ENCODE results near the gene MFSD6L. TPM values are rescaled to one million over a fixed set of nuclear protein-coding genes. Genes with fewer than 3 reads are reported as not detected.

Gene MFSD6L
- total RNA-seq, 1 donor from 2014 or later: 0.11 TPM

DNA sequence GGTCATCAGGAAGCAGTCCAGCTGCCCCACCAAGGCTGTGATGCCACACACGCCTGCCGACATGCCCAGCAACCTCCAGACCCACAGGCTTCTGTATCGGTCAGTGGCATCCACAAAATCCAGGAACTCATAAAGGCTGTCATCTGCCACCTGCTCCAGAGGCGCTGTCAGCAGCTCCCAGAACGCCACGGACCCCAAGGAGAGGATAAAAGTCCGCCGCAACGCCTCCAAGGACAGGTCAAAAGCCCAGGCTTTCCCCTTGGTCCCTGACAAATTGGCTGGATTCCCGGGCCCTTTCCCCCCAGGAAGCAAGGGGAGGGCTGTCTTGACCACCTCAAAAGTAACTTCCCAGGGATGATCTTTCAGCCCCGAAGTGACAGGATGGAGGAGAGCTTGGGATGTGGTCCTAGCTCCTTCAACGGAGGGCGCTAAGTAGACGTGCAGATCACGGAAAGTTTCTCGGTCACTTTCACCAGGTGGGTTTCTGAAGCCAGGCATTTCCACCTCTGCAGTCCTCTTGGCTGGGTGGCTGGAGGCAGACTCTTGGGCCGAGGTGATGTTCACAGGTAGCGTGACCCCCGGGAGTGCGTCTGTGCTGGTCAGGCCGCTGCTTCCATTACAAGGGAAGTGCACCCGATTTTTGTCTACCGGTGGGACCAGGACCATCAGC is 854 bp downstream of the MFSD6L start:
- intact Hi-C loops (cut with DNase I): no loop called here
- ATAC-seq (no peak), DNase-seq (ENCODE audit: missing footprints) (no peak)

DNA sequence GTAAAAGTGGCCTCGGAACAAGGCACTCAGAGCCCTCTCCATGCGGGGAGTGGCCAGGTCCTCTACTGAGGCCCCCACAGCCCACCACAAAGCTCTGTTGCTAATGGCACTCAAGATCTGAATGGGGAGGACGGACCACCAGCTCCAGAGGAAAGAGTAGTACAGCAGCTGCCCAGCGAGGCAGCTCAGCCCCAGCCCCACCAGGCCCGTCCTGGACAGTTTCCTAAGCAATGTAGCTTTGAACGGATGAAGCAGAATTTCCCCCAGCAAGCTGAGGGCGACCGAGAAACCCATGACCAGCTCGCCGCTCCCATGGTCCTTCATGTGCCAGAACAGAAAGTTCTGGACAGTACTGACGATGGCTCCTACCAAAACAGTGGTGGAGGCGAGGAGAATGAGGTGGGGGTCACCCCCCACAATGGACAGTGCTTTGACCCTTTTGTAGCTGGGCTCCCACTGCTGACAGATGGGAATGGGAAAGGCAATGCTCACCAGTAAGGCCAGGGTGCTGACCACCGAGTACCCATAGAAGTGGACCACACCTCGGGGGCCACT is 1.5 kb downstream of the MFSD6L start:
- no peak for DNase-seq (ENCODE audit: missing footprints)
- no peak for ATAC-seq
- intact Hi-C loops (cut with DNase I): no loop called here

DNA sequence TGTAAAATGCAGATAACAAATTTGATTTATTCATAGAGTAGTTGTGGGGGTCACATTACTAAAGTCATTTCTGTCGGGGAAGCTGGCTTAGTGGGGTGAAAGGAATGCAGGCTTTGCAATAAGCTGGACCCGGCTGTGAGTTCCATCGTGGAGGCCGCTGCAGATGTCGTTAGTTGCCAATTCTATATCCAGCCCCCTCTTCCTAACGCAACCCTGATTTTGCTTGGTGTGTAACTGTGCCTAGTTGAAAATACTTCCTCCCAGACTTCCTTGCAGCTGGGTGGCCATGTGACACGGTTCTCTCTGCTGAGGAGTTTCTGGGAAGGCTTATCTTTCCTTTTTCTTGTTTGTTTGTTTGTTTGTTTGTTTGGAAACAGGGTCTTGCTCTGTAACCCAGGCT is 4.5 kb downstream of the MFSD6L start:
- ATAC-seq (peak; percentile 29), DNase-seq (ENCODE audit: missing footprints) (peak; percentile 40)
- intact Hi-C loops (cut with DNase I): no loop called here

DNA sequence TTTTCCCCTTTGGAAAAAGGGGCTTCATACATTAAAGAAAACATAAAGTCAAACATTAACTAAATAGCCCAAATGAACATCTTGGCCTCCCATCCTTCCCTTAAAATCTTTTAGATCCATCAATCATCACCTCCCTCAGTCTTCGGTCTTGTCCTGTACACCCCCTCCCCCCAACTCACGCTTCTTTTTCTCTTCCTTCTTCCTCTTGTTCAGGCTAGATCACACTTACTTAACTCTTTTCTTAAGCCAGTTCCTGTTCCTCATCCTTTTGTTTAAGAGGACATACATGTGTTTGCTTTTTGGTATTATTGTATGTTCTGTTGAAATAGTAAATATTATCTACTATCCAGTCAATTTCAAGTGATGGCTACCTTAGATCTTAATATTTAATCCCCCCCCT is 5.5 kb downstream of the MFSD6L start:
- ATAC-seq: no peak
- intact Hi-C loops (cut with DNase I): no loop called here
- no peak for DNase-seq (ENCODE audit: missing footprints)

DNA sequence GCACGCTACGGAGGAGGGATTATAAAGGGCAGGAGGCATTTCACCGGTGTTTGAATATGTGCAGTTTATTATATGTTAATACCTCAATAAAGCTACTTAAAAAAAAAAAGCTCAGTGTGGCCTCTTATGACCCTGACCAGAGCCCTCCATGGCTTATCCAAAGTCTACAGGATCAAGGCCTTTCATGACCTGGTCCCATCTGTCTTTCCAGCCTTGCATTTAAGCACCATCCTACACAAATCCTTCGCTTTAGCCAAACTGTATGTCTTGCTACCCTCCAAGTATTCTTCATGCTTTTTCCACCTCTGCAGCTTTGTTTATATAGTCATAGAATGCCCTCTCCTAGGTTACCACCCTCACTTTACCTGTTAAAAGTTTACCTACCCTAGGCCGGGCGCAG is 6.5 kb downstream of the MFSD6L start:
- intact Hi-C loops (cut with DNase I): no loop called here
- ATAC-seq (no peak), DNase-seq (ENCODE audit: missing footprints) (no peak)

DNA sequence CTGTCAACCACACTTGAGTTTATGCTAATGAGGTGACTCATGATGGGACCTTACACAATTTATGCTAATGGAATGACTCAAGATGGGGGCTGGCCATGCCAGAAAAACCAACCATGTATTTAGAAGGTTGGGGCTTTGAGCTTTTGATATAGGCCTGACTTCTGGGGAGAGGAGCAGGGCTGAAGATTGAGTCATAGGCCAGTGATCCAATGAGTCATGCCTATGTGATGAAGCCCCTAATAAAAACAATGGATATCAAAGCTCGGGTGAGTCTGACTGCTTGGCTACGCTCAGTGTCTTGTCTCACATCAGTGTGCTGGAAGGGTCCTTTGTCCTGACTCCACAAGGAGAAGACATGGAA is 7.3 kb downstream of the MFSD6L start:
- no peak for ATAC-seq
- intact Hi-C loops (cut with DNase I): no loop called here
- no peak for DNase-seq (ENCODE audit: missing footprints)

DNA sequence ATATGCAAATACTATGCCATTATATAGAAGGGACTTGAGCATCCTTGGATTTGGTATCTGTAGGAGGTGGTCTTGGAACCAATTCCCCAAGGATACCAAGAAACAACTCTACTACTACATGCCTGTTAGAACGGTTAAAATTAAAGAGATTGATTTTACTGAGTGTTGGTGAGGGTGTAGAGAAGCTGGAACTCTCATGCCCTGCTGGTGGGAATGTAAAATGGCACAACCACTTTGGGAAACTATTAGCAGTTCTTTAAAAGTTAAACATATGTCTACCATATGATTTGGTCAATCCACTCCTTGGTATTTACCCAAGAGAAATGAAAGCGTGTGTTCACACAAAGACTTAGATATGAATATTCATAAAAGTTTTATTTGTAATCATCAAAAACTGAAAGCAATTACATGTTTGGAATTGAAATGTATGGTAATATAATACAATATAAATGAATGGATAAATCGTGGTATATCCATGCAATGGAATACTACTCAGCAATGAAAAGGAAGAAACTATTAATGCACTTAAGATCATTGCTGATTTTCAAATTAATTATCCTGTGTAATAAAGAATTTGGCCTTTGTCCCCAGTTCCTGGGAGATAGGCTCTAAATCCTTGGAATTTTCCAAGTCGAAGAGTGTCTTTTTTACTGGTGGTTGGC is 7.8 kb downstream of the MFSD6L start:
- DNase-seq (ENCODE audit: missing footprints) (no peak), ATAC-seq (no peak)
- intact Hi-C loops (cut with DNase I): no loop called here

DNA sequence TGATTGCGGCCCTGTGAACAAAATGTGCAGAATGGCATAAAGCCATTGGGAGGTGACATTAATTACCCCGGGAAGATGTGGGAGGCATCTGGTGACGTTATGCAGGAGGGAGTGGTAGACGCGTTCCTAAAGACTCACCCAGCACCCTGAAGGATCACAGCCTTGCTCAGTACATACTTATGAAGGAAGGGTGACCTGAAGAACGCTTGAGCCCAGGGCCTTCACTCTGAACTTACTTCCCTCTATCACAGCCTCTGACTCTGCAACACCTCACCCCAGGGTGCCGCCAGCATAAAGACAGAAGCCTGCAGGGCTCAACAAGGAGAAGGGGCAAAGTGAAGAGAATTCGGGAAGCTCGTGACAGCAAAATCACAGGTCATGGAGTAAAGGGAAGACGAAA is 9.4 kb downstream of the MFSD6L start:
- DNase-seq (ENCODE audit: missing footprints) (peak; percentile 28), ATAC-seq (no peak)
- intact Hi-C loops (cut with DNase I): no loop called here

DNA sequence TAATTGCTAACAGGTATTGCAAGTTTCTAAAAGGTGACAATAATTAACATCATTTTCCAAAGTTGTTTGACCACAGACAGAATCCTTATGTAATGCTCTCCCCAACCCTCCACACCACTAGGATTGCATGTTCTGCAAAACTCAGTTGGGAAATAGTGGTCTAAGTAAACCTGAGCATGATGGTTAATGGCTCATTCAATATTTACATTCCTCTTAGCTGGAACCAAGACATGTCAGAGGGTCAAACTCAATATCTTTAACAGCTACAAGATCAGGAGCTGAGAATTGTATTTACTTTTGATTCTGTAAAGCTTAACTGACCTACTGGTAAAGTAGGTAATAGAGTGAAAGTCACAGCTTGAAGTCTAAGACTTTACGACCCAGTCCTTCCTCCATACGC is 10.2 kb downstream of the MFSD6L start:
- ATAC-seq (no peak), DNase-seq (ENCODE audit: missing footprints) (no peak)
- intact Hi-C loops (cut with DNase I): no loop called here

DNA sequence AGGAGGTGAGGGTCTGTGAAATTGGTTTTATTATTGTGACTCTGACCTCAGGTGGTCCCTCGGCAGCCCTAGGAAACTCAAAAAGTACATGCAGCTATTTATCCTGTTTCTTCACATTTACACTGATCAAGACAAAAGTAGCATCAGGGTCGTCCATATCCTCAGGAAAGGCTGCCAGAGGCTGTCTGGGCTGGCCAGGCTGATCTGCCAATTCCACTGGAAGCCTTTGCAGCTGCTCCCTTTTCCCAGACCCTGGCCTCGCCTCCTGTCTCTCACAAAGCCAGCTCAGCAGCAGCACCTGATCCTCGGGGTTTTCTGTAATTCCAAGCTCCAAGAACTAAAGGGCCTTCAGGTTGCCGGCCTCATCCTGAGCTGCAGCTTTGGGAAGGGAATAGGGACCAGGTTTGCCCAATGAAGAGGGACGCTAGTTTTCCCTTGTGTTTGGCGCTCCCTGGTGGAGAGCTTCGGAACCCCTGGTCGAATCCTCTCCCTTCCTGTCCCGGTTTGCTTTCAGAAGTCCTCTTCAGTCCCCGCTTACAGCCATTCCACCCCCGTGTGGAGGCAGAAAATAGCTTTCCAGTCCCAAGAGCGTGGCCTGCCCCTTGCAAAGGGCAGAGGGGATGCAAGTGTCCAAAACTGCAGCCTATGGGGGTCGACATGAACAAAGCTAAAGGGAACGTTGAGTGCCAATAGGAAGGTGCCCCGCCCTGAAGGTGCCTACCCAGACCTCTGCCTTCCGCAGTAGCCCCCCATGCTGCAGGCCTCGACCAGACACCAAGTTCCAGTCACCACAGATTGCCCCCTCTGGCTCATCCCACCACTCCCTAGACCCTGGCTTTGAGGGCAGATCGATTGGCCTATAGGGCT is 13.4 kb downstream of the MFSD6L start:
- ATAC-seq (peak; percentile 84), DNase-seq (ENCODE audit: missing footprints) (peak; percentile 76)
- intact Hi-C loops (cut with DNase I): loop anchor here (2.0 kb wide), 1 partner anchor 375 kb away; no protein-coding TSS in a partner anchor

DNA sequence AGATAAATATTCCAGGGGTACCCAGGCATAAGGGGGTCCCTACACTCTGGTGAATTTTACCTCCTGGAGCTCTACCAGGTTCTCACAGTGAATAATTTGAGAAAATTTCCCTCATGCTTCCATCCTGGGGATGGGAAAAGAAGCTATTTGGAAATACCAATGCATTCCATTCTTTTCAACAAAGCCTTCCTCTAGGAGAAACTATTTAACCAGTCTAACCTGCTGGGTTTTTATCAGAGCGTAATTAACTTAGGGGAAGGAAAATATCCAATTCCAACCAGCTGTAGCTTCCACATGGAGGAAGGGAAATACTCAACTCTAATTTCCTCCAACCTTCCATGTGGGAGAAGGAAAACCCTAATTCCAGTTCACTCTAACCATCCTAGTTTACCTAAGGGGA is 17.0 kb downstream of the MFSD6L start:
- intact Hi-C loops (cut with DNase I): no loop called here
- ATAC-seq (no peak), DNase-seq (ENCODE audit: missing footprints) (no peak)

DNA sequence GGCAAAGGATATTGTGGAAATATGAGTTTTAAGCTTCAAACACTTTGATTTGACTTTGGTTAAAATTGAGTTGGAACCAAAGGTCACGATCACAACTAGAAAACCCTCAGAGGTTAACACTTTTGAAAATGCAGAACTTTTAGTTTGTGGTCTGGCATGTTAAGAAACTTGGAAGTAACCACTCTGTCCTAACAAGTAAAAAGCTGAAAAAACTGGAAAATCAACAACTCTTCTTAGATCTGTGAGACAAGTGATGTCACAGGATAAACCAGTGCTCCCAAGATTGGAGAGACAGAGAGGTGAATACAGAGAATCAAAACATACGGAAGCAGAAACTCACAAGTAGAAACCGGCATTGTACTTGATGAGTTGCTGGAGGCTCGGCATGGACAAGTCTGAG is 17.4 kb downstream of the MFSD6L start:
- intact Hi-C loops (cut with DNase I): no loop called here
- ATAC-seq: no peak
- DNase-seq (ENCODE audit: missing footprints): no peak

DNA sequence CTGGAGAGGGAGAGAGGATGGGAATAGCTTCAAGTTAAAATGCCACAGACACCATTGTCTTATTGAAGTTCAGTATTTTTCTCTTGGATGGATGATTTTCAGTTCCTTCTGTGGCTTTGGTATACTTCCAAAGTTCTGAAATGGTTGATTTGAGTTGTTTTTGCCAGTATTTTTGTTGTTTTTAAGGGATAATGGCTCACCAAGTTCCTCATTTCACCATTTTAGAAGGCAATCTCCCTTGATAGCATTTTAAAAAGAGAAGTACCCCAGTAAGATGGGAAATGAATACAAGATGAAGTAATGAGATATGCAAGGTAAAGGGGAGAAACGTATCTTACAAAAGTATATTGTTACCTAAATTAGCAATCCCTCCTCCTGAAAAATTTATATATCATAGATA is 22.3 kb downstream of the MFSD6L start:
- intact Hi-C loops (cut with DNase I): no loop called here
- ATAC-seq: no peak
- DNase-seq (ENCODE audit: missing footprints): no peak

DNA sequence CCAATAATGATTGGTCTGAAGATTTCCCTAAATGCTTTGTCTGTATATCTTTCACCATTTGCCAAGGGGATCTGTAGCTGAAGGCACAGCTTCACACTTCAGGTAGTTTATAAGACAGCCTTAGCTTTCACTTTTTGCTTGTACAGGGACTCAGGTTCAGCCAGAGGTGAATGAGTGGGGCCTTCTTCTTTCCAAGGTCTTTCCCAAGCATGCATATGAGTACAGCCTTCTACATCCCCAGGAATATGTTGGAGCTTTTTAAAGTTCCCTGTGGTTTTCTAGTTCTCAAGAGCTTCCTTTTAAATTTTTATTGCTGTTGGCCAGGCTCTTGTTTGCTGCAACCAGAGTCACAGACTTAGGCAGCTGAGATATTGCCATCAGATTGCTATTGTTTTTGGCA is 22.9 kb downstream of the MFSD6L start:
- no peak for DNase-seq (ENCODE audit: missing footprints)
- ATAC-seq: no peak
- intact Hi-C loops (cut with DNase I): no loop called here

DNA sequence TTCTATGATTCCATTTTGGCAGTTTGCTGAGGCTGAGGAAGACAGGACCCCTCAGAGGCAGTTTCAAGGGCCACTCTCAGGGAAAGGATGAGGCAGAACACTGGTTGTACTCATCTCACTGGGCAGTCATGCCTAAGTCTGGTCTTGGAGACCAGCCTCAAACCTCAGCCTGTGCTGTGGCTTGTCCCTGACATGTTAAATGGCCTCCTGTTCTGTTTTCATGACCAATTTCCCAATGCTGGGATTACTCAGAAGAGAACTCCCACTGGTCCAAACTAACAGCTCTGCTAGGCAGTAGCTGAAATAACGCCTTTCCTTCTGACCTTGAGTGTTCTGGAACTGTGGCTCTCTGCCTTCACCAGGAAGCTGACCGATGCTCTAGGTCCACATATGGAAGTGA is 32.4 kb downstream of the MFSD6L start:
- intact Hi-C loops (cut with DNase I): no loop called here
- DNase-seq (ENCODE audit: missing footprints): no peak
- no peak for ATAC-seq

DNA sequence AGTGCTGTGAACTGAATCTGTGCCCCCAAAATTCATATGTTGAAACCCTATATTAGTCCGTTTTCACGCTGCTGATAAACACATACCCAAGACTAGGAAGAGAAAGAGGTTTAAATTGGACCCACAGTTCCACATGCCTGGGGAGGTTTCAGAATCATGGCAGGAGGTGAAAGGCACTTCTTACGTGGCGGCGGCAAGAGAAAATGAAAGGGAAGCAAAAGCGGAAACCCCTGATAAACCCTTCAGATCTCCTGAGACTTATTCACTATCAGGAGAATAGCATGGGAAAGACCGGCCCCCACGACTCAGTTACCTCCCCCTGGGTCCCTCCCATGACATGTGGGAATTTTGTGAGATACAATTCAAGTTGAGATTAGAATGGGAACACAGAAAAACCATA is 37.2 kb downstream of the MFSD6L start:
- ATAC-seq (no peak), DNase-seq (ENCODE audit: missing footprints) (no peak)
- intact Hi-C loops (cut with DNase I): no loop called here

DNA sequence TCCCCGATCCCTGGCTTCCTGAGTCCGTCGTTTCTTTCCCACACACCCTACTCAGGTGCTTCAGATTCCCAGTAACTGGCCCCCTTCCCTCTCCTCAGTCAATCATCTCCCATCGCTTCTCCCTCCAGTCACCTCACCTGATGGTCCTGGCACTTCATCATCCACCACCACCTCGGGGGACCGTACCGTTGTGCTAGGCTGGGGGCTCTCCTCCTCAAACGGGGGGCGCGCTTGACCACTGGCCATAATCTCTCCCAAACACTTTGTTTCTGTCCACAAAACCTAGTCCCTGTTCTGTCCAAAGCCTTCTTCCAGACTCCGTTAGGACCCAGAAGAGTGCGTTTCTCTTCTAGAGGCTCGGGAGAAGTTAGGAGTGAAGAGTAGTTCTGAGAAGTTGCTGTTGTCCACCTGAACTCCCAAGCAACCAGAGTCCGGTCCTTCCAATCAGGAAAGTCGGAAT is 41.0 kb downstream of the MFSD6L start, which contains the start of gene SPDYE4:
SPDYE4 (minus strand) TSS at position 410 of the 460 bp plus-strand sequence; CDS start at position 246, 164 bp downstream.
- DNase-seq (ENCODE audit: missing footprints) (no peak), ATAC-seq (no peak)
- intact Hi-C loops (cut with DNase I): no loop called here

DNA sequence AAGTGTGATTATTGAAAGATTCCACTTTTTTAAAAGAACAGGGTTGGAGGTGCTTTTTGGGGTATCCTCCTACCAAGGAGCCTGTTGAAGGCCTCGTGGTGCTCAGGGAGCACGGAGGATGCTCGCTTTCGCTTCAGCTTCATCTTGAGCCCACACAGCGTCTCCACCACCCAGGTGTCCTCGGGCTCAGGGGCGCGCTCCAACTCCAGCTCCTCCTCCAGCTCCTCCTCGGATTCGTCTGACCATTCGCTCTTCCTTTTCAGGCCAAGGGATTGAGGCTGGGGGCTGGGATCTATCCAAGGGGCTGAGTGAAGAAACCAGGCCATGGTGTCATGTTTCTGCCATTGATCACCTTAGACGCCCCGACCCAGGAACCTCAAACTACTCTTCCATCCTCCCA is 42.0 kb downstream of the MFSD6L start:
- ATAC-seq (no peak), DNase-seq (ENCODE audit: missing footprints) (no peak)
- intact Hi-C loops (cut with DNase I): no loop called here

DNA sequence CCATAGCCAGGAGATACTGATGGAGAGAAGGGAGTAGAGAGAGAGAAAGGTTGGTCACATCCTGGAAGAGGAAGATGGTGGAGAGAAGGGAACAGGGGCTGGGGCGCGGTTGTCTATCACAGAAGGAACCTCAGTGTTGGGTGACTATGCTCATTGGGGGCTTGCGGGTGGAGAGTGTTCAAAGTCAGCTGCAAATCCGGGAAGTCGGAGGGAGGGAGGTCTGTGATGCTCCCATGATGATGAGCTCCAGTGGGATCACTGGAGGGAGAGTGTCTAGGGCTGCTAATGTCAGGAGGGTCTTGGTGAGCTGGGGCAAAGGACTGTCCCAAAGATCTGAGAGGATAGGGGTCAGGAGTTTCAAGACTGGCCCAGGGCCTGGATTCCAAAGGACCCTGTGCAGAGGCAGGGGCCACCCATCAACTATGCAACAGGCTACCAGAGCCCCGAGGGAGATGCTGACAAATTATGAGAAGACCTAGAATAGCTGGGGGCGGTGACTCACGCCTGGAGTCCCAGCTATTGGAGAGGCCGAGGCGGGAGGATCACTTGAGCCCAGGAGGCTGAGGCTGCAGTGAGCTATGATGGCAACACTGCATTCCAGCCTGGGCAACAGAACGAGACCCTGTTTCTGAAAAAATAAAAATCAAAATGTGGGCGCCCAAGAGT is 43.4 kb downstream of the MFSD6L start:
- DNase-seq (ENCODE audit: missing footprints) (no peak), ATAC-seq (no peak)
- intact Hi-C loops (cut with DNase I): no loop called here
